Measurements from ENCODE around the gene BCL2L12. TPM values are rescaled to one million over a fixed set of nuclear protein-coding genes. Genes with fewer than 3 reads are reported as not detected.

BCL2L12 gene
- total and polyA plus RNA-seq, 2 of the 13 experiments (the other 11 are each of a cell fraction or from before 2014, with no cell fraction given) = 26.8 to 40.8 TPM

DNA sequence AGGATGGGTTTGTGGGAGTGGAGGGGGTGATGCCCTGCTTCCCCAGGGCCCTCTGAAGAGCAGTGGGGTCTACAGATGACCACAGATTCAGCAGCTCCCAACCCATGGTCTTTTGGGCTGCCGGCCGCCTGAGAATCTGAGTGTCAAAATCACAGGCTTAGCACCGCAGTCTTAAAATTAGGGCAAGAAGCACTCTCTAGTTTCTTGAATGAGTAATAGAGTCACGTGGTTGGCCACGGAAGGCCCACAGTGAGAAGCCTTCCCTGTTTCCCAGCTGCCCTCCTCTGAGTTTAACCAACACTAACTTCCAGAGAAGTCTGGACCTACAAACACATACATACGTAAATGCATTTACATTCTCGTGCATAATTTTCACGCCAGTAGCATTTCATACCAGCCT is 16.5 kb downstream of the BCL2L12 start:
- POLR2A ChIA-PET = no interaction called here
- WGBS (ENCODE audit: low lambda C conversion rate) = over 99% methylated on average over 6 of the region's 8 CpGs
- Histone ChIP-seq H3K4me1 (ENCODE audit: insufficient read depth, low read length) (peaks cover 33% of the 10 kb centered on the region), H3K4me2 (ENCODE audit: low read depth, low read length) (no peak overlapping the region), H3K27ac (ENCODE audit: extremely low read length, insufficient read depth, low read length) (no peak overlapping the region), H3K79me2 (ENCODE audit: insufficient read depth, low read length) (peaks cover 40% of the 10 kb centered on the region), H3K27me3 (ENCODE audit: control insufficient read depth in 1 of 2, insufficient read depth in 2 of 2, low read length in 2 of 2) (no peaks in the 10 kb centered on the region), H3K36me3 (replicated peaks in 1 of 2; ENCODE audit: control insufficient read depth in 1 of 2, insufficient read depth in 2 of 2, low read length in 2 of 2) (peaks cover 21 to 60% of the 10 kb centered on the region in 2 experiments), H4K20me1 (ENCODE audit: insufficient read depth, low read length) (peaks cover 42% of the 10 kb centered on the region), H3K9me3 (ENCODE audit: low read length) (no peaks in the 10 kb centered on the region), H3K4me3 (replicated peaks in 1 of 3; ENCODE audit: insufficient read depth in 1 of 3, low read depth in 2 of 3, low read length in 3 of 3) (no peak overlapping the region), H2AFZ (ENCODE audit: low read length) (no peak overlapping the region), H3K9ac (ENCODE audit: insufficient read depth, low read depth, low read length) (no peak overlapping the region)
- no TSS peak for BruUV-seq (replicated peaks)
- ATAC-seq (no peak), FAIRE-seq (no peak), DNase-seq (ENCODE audit: low spot score) (no peak)
- TF ChIP-seq, protein P1, sequence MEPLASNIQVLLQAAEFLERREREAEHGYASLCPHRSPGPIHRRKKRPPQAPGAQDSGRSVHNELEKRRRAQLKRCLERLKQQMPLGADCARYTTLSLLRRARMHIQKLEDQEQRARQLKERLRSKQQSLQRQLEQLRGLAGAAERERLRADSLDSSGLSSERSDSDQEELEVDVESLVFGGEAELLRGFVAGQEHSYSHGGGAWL (CRISPR knock-in tag; IDR thresholded peaks at IDR 0.05) = no peak
- TF ChIP-seq ZNF550 (CRISPR knock-in tag; IDR thresholded peaks at IDR 0.05; ENCODE audit: borderline replicate concordance) = no peak
- no peak for TF ChIP-seq KAT8 (CRISPR knock-in tag; IDR thresholded peaks at IDR 0.05)
- no peak for TF ChIP-seq ZNF232 (CRISPR knock-in tag; IDR thresholded peaks at IDR 0.05; ENCODE audit: borderline replicate concordance)
- TF ChIP-seq PHF20 (CRISPR knock-in tag; IDR thresholded peaks at IDR 0.05) = no peak
- no peak for TF ChIP-seq TBP (CRISPR knock-in tag; IDR thresholded peaks at IDR 0.05)
- TF ChIP-seq, protein P2, sequence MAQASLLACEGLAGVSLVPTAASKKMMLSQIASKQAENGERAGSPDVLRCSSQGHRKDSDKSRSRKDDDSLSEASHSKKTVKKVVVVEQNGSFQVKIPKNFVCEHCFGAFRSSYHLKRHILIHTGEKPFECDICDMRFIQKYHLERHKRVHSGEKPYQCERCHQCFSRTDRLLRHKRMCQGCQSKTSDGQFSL (CRISPR knock-in tag; IDR thresholded peaks at IDR 0.05) = no peak
- TF ChIP-seq, protein P3, sequence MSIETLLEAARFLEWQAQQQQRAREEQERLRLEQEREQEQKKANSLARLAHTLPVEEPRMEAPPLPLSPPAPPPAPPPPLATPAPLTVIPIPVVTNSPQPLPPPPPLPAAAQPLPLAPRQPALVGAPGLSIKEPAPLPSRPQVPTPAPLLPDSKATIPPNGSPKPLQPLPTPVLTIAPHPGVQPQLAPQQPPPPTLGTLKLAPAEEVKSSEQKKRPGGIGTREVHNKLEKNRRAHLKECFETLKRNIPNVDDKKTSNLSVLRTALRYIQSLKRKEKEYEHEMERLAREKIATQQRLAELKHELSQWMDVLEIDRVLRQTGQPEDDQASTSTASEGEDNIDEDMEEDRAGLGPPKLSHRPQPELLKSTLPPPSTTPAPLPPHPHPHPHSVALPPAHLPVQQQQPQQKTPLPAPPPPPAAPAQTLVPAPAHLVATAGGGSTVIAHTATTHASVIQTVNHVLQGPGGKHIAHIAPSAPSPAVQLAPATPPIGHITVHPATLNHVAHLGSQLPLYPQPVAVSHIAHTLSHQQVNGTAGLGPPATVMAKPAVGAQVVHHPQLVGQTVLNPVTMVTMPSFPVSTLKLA (IDR thresholded peaks at IDR 0.05) = no peak
- TF ChIP-seq, protein P4, sequence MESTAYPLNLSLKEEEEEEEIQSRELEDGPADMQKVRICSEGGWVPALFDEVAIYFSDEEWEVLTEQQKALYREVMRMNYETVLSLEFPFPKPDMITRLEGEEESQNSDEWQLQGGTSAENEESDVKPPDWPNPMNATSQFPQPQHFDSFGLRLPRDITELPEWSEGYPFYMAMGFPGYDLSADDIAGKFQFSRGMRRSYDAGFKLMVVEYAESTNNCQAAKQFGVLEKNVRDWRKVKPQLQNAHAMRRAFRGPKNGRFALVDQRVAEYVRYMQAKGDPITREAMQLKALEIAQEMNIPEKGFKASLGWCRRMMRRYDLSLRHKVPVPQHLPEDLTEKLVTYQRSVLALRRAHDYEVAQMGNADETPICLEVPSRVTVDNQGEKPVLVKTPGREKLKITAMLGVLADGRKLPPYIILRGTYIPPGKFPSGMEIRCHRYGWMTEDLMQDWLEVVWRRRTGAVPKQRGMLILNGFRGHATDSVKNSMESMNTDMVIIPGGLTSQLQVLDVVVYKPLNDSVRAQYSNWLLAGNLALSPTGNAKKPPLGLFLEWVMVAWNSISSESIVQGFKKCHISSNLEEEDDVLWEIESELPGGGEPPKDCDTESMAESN (CRISPR knock-in tag; conservative IDR thresholded peaks at IDR 0.05) = no peak
- CTCF ChIA-PET (ENCODE audit: low intra/inter-chr PET ratio, low total read pairs) = no interaction called here
- intact Hi-C loops (cut with micrococcal nuclease; ENCODE audit: unreplicated experiment) = no loop called here
- in situ Hi-C loops (cut with HindIII; ENCODE audit: extremely low pct_ligation_motif_present, low pct_unique_long_range_greater_than_20kb) = no loop called here

Measured in HepG2 (cell line).